CD14-positive monocyte (primary cell): ENCODE results near the gene KLHL40. TPM values are rescaled to one million over a fixed set of nuclear protein-coding genes. Genes with fewer than 3 reads are reported as not detected.

ENCODE experiments used
- DNase-seq, 3 donors: peaks; one replicate each; pipeline ENCODE4 v3.0.0-alpha.2; 2011 to 2022
- H2AFZ ChIP-seq: 2 replicates; pipeline ENCODE4 v1.6.0; 2012; ENCODE audit warnings: mild to moderate bottlenecking, low read depth, low read length, inconsistent platforms; ENCODE audit not compliant: insufficient read depth, poor library complexity, severe bottlenecking
- H3K27ac ChIP-seq, 2 donors: 1 replicate in 1 of 2; 2 replicates in 1 of 2; pipeline ENCODE4 v1.5.1; 2012 to 2013; ENCODE audit warnings: low read length in 2 of 2, control low read depth in 1 of 2, inconsistent platforms in 1 of 2, low read depth in 1 of 2, mild to moderate bottlenecking in 1 of 2
- H3K27me3 ChIP-seq, 2 donors: one replicate each; pipeline versions ENCODE4 v1.6.0 to v1.6.1; 2011 to 2013; ENCODE audit warnings: low read length in 2 of 2; ENCODE audit not compliant: control insufficient read depth in 2 of 2, insufficient read depth in 2 of 2
- H3K36me3 ChIP-seq, 2 donors: replicated peaks in 1 of 2; 1 replicate in 1 of 2; 2 replicates in 1 of 2; pipeline versions ENCODE4 v1.5.1 to v1.6.1; 2012 to 2013; ENCODE audit warnings: low read length in 2 of 2, control low read depth in 1 of 2, inconsistent platforms in 1 of 2, mild to moderate bottlenecking in 1 of 2; ENCODE audit not compliant: insufficient read depth in 2 of 2, control insufficient read depth in 1 of 2
- H3K4me1 ChIP-seq, 2 donors: 1 replicate in 1 of 2; 2 replicates in 1 of 2; pipeline versions ENCODE4 v1.5.1 to v1.6.1; 2012 to 2013; ENCODE audit warnings: low read length in 2 of 2, control low read depth in 1 of 2, inconsistent platforms in 1 of 2, mild to moderate bottlenecking in 1 of 2, moderate library complexity in 1 of 2; ENCODE audit not compliant: insufficient read depth in 2 of 2, control insufficient read depth in 1 of 2
- H3K4me2 ChIP-seq: replicated peaks from 2 replicates; pipeline ENCODE3; 2012; ENCODE audit warnings: low read length, moderate library complexity, mild to moderate bottlenecking; ENCODE audit not compliant: poor library complexity, severe bottlenecking; ENCODE audit errors: extremely low read depth
- H3K4me3 ChIP-seq, 3 experiments: fragments of 200-600 bp in 1 of 3; sonication (generic) in 1 of 3; replicated peaks in 1 of 3; 1 replicate in 2 of 3; 2 replicates in 1 of 3; pipeline ENCODE4 v1.5.1; 2011 to 2013; ENCODE audit warnings: low read length in 3 of 3, mild to moderate bottlenecking in 3 of 3, control low read depth in 2 of 3, low read depth in 2 of 3, inconsistent platforms in 1 of 3, moderate library complexity in 1 of 3
- H3K79me2 ChIP-seq: 2 replicates; pipeline ENCODE4 v1.6.0; 2012; ENCODE audit warnings: mild to moderate bottlenecking, control low read depth, inconsistent platforms, low read length, moderate library complexity; ENCODE audit not compliant: insufficient read depth
- H3K9ac ChIP-seq: 2 replicates; pipeline ENCODE4 v1.6.0; 2017; ENCODE audit warnings: low read length, mild to moderate bottlenecking; ENCODE audit not compliant: insufficient read depth, poor library complexity, severe bottlenecking
- H3K9me3 ChIP-seq, 2 donors: replicated peaks in 1 of 2; 1 replicate in 1 of 2; 2 replicates in 1 of 2; pipeline versions ENCODE4 v1.5.1 to v1.6.1; 2012 to 2013; ENCODE audit warnings: low read length in 2 of 2, control low read depth in 1 of 2; ENCODE audit not compliant: control insufficient read depth in 1 of 2, insufficient read depth in 1 of 2
- H4K20me1 ChIP-seq: 2 replicates; pipeline ENCODE4 v1.6.0; 2012; ENCODE audit warnings: mild to moderate bottlenecking, low read length, control low read depth, moderate library complexity; ENCODE audit not compliant: insufficient read depth
- H3K27ac Mint-ChIP-seq, 7 donors: one replicate each; pipeline ENCODE4 v1.8.0; 2020; ENCODE audit warnings: mild to moderate bottlenecking in 7 of 7, mixed read lengths in 7 of 7, moderate library complexity in 6 of 7, inconsistent platforms in 2 of 7
- H3K27me3 Mint-ChIP-seq, 3 donors: one replicate each; pipeline ENCODE4 v1.8.0; 2021 to 2022; ENCODE audit warnings: low read depth in 3 of 3, mild to moderate bottlenecking in 3 of 3, mixed read lengths in 3 of 3, moderate library complexity in 3 of 3, inconsistent platforms in 1 of 3
- H3K36me3 Mint-ChIP-seq, 2 donors: one replicate each; pipeline ENCODE4 v1.8.0; 2020; ENCODE audit warnings: mixed read lengths in 2 of 2, inconsistent platforms in 1 of 2, mild to moderate bottlenecking in 1 of 2
- H3K4me1 Mint-ChIP-seq: one replicate; pipeline ENCODE4 v1.8.0; 2020; ENCODE audit warnings: mild to moderate bottlenecking, mixed read lengths
- H3K4me3 Mint-ChIP-seq, 2 donors: one replicate each; pipeline ENCODE4 v1.8.0; 2020; ENCODE audit warnings: mild to moderate bottlenecking in 2 of 2, mixed read lengths in 2 of 2, moderate library complexity in 1 of 2
- H3K9me3 Mint-ChIP-seq, 7 donors: one replicate each; pipeline ENCODE4 v1.8.0; 2020 to 2022; ENCODE audit warnings: mixed read lengths in 7 of 7, mild to moderate bottlenecking in 6 of 7, moderate library complexity in 6 of 7, inconsistent platforms in 2 of 7
- WGBS: methylation state at CpG from one replicate; pipeline ENCODE4 v1.1.5; 2013; ENCODE audit warnings: missing lambda C conversion rate; ENCODE audit not compliant: insufficient coverage; 5-methylcytosine and 5-hydroxymethylcytosine counted together
- intact Hi-C, 2 donors: fragments of 100-400 bp; cut with micrococcal nuclease; formaldehyde crosslinking; loops; one replicate each; pipeline versions ENCODE4 v1.15.0 to v1.15.1; 2023
- polyA plus RNA-seq, 3 donors: library from polyadenylated mRNA; depleted of rRNA in 1 of 3; unstranded in 2 of 3; stranded (reverse) in 1 of 3; fragments of 300-500 nt in 2 of 3; fragments of >200 nt in 1 of 3; fragmentation: Illumina TruSeq in 2 of 3; gene quantifications; 1 replicate in 2 of 3; 2 replicates in 1 of 3; pipeline ENCODE4 v1.2.3, GENCODE V29; 2012 to 2021
- TF ChIP-seq, protein P1 (sequence below): fragments of 200-600 bp; IDR thresholded peaks from one replicate; pipeline ENCODE4 v1.8.0; 2022; ENCODE audit warnings: antibody characterized with exemption, mild to moderate bottlenecking

Gene KLHL40
- polyA plus RNA-seq, 3 donors = not detected

DNA sequence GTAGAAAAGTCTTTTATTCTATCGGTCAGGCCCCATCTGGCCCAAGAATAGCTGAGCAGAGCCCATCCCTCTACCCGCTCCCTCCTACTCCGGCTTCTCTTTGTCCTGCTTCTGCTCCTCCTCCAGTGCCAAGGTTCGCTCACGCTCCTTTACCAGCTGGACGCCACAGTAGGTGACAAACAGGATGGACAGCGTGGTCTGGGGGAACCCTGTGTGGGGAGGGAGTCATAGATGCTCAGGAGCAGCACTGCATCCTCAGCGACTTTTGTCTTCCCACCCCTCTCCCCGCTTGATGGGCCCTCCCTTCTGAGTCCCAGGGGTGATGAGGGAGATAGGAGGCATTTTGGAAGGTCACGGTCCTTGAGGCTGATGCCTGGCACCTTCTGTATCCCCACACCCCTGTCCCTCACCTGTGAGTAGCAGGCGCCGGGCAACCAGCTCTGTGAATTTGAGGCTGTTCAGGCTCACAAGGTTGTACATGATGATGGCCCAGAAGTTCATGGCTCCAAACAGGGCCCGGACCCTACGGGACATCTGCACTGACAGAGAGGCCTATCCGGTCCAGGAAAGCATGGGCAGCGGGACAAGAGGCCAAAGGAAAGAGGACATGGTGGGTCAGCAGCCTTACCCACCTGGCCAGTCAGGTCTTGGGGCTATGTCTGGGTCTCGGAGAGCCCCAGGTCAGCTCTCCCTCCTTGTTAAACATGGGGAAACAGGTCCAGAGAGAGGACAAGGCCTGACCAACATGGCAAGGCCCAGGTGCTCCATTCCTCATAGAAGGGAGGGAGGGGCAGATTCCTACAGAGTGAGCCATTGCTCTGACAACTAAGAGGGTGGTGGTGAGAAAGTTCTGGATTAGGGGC lies 7.6 kb downstream of the KLHL40 start:
- no peaks in the 10 kb centered on the region for H3K36me3 Mint-ChIP-seq
- Histone ChIP-seq H3K9ac (no peak overlapping the region), H3K79me2 (no peaks in the 10 kb centered on the region), H4K20me1 (no peaks in the 10 kb centered on the region), H3K27ac (no peak overlapping the region), H3K27me3 (no peaks in the 10 kb centered on the region), H3K4me3 (no peak overlapping the region), H3K4me2 (no peak overlapping the region), H2AFZ (no peak overlapping the region), H3K4me1 (no peaks in the 10 kb centered on the region), H3K9me3 (no peaks in the 10 kb centered on the region), H3K36me3 (no peaks in the 10 kb centered on the region)
- no peak overlapping the region for H3K4me3 Mint-ChIP-seq
- H3K27me3 Mint-ChIP-seq = peaks cover 7 to 18% (median 12%) of the 10 kb centered on the region in 3 donors
- DNase-seq = no peak
- TF ChIP-seq, protein P1, sequence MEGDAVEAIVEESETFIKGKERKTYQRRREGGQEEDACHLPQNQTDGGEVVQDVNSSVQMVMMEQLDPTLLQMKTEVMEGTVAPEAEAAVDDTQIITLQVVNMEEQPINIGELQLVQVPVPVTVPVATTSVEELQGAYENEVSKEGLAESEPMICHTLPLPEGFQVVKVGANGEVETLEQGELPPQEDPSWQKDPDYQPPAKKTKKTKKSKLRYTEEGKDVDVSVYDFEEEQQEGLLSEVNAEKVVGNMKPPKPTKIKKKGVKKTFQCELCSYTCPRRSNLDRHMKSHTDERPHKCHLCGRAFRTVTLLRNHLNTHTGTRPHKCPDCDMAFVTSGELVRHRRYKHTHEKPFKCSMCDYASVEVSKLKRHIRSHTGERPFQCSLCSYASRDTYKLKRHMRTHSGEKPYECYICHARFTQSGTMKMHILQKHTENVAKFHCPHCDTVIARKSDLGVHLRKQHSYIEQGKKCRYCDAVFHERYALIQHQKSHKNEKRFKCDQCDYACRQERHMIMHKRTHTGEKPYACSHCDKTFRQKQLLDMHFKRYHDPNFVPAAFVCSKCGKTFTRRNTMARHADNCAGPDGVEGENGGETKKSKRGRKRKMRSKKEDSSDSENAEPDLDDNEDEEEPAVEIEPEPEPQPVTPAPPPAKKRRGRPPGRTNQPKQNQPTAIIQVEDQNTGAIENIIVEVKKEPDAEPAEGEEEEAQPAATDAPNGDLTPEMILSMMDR = no peak
- intact Hi-C loops = no loop called here
- H3K27ac Mint-ChIP-seq = no peak overlapping the region
- 100% methylated on average over 7 of the region's 17 CpGs for WGBS
- H3K4me1 Mint-ChIP-seq = no peaks in the 10 kb centered on the region
- H3K9me3 Mint-ChIP-seq = no peaks in the 10 kb centered on the region

DNA sequence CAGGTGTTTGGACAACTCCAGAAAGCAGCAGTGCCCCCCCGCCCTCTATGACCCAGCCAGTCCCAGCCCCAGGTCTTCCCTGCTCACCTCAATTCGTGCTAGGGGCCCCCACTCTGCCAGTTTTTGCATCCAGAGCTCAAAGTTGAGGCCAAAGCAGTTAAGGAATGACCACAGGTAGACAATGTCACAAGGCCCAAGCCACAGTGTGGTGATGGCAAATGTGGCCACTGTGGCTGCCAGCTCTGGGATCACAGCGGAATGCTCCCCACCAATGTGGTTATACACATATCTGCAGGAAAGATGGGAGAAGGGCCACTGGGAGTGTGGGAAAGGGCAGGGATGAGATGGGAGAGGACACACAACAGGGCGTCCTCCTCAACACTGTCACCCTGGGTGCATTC lies 8.2 kb downstream of the KLHL40 start:
- intact Hi-C loops = no loop called here

More for the DNA sequence above, 8.2 kb downstream of the KLHL40 start:
- H3K27me3 Mint-ChIP-seq = peaks cover 9 to 20% (median 10%) of the 10 kb centered on the region in 3 donors
- H3K27ac Mint-ChIP-seq = no peak overlapping the region
- Histone ChIP-seq H3K9ac (no peak overlapping the region), H3K4me3 (no peak overlapping the region), H3K79me2 (no peaks in the 10 kb centered on the region), H3K9me3 (no peaks in the 10 kb centered on the region), H3K4me2 (no peak overlapping the region), H2AFZ (no peak overlapping the region), H3K4me1 (no peaks in the 10 kb centered on the region), H3K27ac (no peak overlapping the region), H3K27me3 (no peaks in the 10 kb centered on the region), H4K20me1 (no peaks in the 10 kb centered on the region), H3K36me3 (no peaks in the 10 kb centered on the region)
- H3K4me3 Mint-ChIP-seq = no peak overlapping the region
- 33% methylated on average over 1 of the region's 4 CpGs for WGBS
- no peaks in the 10 kb centered on the region for H3K4me1 Mint-ChIP-seq
- H3K36me3 Mint-ChIP-seq = no peaks in the 10 kb centered on the region
- TF ChIP-seq, protein P1 = no peak
- no peaks in the 10 kb centered on the region for H3K9me3 Mint-ChIP-seq
- DNase-seq = no peak
